Measurements from ENCODE around the gene PRKCB.
A peak's percentile ranks its signal among the peaks of the same experiment; 100 is the strongest.

The PRKCB gene

DNA sequence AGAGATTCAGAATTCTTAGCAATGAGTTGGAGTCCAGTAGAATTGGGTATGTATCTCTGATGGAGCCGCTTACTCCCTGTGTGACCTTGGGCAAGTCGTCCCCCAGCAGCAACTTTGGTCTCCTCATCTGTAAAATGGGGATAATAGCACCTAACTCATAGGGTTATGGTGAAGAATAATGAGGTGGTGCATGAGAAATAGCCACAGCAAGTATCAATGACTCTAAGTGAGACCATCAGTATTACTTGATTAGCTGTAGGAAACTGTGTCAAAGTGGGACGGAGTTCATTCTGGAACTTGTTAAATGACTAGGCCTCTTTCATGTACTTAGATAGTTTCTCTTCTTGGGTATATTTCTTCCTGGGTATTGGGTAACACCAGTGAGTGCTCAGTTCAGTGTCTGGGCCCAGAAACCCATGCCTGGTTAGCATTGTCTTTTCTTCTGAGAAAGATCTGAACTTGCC, 6.4 kb downstream of the PRKCB start:
- TF ChIP-seq, protein P1, sequence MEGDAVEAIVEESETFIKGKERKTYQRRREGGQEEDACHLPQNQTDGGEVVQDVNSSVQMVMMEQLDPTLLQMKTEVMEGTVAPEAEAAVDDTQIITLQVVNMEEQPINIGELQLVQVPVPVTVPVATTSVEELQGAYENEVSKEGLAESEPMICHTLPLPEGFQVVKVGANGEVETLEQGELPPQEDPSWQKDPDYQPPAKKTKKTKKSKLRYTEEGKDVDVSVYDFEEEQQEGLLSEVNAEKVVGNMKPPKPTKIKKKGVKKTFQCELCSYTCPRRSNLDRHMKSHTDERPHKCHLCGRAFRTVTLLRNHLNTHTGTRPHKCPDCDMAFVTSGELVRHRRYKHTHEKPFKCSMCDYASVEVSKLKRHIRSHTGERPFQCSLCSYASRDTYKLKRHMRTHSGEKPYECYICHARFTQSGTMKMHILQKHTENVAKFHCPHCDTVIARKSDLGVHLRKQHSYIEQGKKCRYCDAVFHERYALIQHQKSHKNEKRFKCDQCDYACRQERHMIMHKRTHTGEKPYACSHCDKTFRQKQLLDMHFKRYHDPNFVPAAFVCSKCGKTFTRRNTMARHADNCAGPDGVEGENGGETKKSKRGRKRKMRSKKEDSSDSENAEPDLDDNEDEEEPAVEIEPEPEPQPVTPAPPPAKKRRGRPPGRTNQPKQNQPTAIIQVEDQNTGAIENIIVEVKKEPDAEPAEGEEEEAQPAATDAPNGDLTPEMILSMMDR (IDR thresholded peaks at IDR 0.05; ENCODE audit: borderline replicate concordance, control extremely low read depth, extremely low read depth, insufficient read depth, missing control alignments): no peak
- in situ Hi-C loops (cut with MboI; ENCODE audit: low sequenced_read_pairs, unreplicated experiment): no loop called here
- peak; percentile 67 for DNase-seq (ENCODE audit: low spot score)

DNA sequence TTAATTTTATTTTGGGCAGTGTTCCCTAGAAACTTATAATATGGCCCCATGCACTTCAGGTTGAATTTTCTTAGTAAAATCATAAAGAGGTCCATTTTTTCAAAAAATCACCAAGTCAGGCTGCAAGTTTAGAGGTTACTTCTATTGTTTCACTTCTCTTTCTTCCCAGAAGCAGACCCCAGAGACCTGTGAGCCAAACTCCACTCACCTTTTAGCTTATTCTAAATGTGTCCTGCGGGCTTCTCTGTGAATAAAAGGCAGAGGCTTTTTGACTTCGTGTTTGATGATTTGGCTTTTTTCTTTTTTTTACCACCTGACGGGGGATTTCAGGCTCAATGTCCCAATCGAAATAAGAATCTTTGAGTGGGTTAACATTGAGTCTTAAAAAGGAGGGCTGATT, 7.4 kb downstream of the PRKCB start:
- TF ChIP-seq, protein P1 (IDR thresholded peaks at IDR 0.05; ENCODE audit: borderline replicate concordance, control extremely low read depth, extremely low read depth, insufficient read depth, missing control alignments): no peak
- in situ Hi-C loops (cut with MboI; ENCODE audit: low sequenced_read_pairs, unreplicated experiment): no loop called here
- no peak for DNase-seq (ENCODE audit: low spot score)

DNA sequence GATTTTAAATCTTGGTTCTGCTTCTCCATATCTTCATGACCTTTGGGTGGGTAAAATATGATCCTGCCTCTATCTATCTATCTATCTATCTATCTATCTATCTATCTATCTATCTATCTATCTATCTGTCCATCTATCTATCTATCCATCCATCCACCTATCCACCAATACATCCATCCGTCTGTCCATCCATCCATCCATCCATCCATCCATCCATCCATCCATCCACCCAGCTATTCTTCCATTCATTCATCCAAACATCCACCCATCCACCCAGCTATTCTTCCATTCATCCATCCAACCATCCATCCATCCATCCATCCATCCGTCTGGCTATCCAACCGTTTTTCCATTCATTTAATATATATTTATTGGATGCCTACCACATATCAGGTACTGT, 11.5 kb downstream of the PRKCB start:
- DNase-seq (ENCODE audit: low spot score): no peak
- in situ Hi-C loops (cut with MboI; ENCODE audit: low sequenced_read_pairs, unreplicated experiment): no loop called here

DNA sequence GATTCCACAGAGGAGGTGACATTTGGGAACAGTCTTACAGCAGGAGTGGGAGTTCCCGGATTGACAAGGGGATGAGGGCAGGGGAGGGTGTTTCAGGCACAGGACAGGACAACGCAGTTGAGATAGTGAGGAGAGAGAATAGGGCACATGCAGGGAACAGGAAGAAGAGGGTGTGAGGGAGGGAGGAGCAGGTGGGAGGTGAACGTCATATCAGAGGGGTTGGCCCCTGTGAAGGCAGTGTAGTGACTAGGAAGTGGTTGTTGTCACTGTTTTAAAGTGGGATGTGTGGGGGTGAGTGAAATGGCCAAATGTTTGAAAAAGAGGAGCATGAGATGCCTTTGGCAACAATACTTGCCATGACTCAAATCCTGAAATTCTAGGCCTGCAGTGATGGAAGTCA, 12.2 kb downstream of the PRKCB start:
- in situ Hi-C loops (cut with MboI; ENCODE audit: low sequenced_read_pairs, unreplicated experiment): no loop called here
- no peak for DNase-seq (ENCODE audit: low spot score)
- TF ChIP-seq, protein P1 (IDR thresholded peaks at IDR 0.05; ENCODE audit: borderline replicate concordance, control extremely low read depth, extremely low read depth, insufficient read depth, missing control alignments): no peak

More for the DNA sequence above, 11.5 kb downstream of the PRKCB start:
- TF ChIP-seq, protein P1 (IDR thresholded peaks at IDR 0.05; ENCODE audit: borderline replicate concordance, control extremely low read depth, extremely low read depth, insufficient read depth, missing control alignments): no peak

DNA sequence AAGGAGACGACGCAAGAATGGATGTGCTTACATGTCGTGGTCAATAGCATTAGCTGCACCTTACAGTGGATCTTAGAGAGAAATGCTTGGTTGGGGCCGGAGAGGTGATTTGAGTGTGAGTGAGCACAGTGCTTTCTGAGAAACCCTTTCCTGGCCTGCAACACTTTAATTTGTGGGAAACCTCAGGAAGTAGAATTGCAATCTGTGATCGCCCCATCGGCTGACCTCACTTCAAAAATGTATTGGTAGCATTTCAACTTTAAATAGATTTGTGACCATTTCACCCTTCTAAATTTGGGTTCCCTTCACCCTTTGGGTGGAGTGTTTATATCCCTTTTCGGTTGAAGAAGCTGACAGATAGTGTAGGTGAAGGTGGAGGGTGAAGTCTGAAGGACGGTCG, 13.2 kb downstream of the PRKCB start:
- DNase-seq (ENCODE audit: low spot score): no peak
- TF ChIP-seq, protein P1 (IDR thresholded peaks at IDR 0.05; ENCODE audit: borderline replicate concordance, control extremely low read depth, extremely low read depth, insufficient read depth, missing control alignments): no peak
- in situ Hi-C loops (cut with MboI; ENCODE audit: low sequenced_read_pairs, unreplicated experiment): no loop called here

DNA sequence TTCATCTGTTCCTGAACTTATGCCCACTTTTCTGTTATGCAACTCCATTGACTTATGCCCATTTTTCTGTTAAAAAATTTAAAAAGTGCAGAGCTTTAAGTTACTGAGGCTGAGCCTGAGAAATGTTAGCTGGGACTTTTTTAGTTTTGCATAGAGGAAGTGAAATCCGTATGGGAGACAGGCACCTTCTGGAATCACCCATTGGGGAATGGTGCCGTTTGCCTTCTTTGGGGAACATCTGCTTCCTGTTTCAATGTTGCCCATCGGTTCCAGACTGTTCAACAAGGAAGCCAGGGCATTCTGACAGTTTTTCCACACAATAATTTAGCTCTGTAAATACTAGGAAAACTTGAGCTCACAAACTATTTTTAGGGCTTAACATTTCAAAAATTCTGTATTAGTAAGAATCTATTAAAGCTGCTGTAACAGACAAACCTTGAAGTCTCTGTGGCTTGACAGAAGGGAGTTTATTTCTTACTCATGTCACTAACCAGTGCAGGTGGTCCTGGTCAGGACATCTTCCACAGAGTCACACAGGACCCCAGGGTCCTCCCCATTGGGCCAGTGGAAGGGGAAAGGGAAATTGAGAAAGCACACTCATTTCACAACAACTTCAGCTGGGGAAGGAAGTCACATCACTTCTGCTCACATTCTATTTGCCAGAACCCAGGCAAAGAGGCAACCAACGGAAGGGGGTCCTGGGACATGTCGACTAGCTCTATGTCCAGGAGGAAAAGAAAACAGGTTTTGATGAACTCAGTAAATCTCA, 17.2 kb downstream of the PRKCB start:
- DNase-seq (ENCODE audit: low spot score): no peak
- TF ChIP-seq, protein P1 (IDR thresholded peaks at IDR 0.05; ENCODE audit: borderline replicate concordance, control extremely low read depth, extremely low read depth, insufficient read depth, missing control alignments): no peak
- in situ Hi-C loops (cut with MboI; ENCODE audit: low sequenced_read_pairs, unreplicated experiment): no loop called here
